Measurements from ENCODE around the gene SLC35F1.

DNA sequence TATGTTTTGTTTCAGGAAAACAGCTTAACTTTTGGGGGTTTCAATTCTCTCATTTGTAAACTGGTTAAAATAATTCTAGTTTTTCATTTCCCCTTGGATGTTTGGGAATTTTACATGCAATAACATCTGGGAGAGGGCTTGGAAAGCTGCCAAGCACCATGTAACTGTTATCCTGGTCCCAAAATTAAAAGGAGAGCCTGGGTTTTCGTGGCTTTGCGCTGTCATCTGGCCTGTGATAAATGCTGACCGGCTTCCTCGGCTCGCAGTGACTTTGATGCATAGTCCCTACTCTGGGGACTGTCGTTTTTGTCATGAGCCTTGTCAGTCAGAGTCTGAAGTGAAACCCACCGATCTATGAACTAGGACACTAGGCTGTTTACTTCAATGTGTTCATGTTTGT is 12.2 kb downstream of the SLC35F1 start:
- TF ChIP-seq, protein P1, sequence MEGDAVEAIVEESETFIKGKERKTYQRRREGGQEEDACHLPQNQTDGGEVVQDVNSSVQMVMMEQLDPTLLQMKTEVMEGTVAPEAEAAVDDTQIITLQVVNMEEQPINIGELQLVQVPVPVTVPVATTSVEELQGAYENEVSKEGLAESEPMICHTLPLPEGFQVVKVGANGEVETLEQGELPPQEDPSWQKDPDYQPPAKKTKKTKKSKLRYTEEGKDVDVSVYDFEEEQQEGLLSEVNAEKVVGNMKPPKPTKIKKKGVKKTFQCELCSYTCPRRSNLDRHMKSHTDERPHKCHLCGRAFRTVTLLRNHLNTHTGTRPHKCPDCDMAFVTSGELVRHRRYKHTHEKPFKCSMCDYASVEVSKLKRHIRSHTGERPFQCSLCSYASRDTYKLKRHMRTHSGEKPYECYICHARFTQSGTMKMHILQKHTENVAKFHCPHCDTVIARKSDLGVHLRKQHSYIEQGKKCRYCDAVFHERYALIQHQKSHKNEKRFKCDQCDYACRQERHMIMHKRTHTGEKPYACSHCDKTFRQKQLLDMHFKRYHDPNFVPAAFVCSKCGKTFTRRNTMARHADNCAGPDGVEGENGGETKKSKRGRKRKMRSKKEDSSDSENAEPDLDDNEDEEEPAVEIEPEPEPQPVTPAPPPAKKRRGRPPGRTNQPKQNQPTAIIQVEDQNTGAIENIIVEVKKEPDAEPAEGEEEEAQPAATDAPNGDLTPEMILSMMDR (tag by site-specific recombination; IDR thresholded peaks at IDR 0.05) = no peak
- TF ChIP-seq ZNF391 (tag by site-specific recombination; IDR thresholded peaks at IDR 0.05; ENCODE audit: borderline replicate concordance, low read depth) (no peak), ZNF530 (tag by site-specific recombination; IDR thresholded peaks at IDR 0.05; ENCODE audit: low read depth) (no peak), HOXA7 (CRISPR knock-in tag; IDR thresholded peaks at IDR 0.05; ENCODE audit: borderline replicate concordance) (no peak), ZFP37 (tag by site-specific recombination; IDR thresholded peaks at IDR 0.05) (no peak), ZNF324 (tag by site-specific recombination; IDR thresholded peaks at IDR 0.05) (no peak)
- TF ChIP-seq, protein P2, sequence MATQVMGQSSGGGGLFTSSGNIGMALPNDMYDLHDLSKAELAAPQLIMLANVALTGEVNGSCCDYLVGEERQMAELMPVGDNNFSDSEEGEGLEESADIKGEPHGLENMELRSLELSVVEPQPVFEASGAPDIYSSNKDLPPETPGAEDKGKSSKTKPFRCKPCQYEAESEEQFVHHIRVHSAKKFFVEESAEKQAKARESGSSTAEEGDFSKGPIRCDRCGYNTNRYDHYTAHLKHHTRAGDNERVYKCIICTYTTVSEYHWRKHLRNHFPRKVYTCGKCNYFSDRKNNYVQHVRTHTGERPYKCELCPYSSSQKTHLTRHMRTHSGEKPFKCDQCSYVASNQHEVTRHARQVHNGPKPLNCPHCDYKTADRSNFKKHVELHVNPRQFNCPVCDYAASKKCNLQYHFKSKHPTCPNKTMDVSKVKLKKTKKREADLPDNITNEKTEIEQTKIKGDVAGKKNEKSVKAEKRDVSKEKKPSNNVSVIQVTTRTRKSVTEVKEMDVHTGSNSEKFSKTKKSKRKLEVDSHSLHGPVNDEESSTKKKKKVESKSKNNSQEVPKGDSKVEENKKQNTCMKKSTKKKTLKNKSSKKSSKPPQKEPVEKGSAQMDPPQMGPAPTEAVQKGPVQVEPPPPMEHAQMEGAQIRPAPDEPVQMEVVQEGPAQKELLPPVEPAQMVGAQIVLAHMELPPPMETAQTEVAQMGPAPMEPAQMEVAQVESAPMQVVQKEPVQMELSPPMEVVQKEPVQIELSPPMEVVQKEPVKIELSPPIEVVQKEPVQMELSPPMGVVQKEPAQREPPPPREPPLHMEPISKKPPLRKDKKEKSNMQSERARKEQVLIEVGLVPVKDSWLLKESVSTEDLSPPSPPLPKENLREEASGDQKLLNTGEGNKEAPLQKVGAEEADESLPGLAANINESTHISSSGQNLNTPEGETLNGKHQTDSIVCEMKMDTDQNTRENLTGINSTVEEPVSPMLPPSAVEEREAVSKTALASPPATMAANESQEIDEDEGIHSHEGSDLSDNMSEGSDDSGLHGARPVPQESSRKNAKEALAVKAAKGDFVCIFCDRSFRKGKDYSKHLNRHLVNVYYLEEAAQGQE (tag by site-specific recombination; IDR thresholded peaks at IDR 0.05) = no peak
